Osteoblast (primary cell): Measurements from ENCODE around the gene TLE2. TPM values are rescaled to one million over a fixed set of nuclear protein-coding genes. Genes with fewer than 3 reads are reported as not detected.

Experiments used
- DNase-seq: peaks from one replicate; pipeline ENCODE4 v3.0.0; 2011; ENCODE audit warnings: low spot score, mixed read lengths; ENCODE audit not compliant: insufficient read length; ENCODE audit errors: missing footprints
- H2AFZ ChIP-seq: 2 replicates; pipeline ENCODE4 v1.6.0; 2011; ENCODE audit warnings: mild to moderate bottlenecking, low read length
- H3K27ac ChIP-seq: 2 replicates; pipeline ENCODE4 v1.5.1; 2011; ENCODE audit warnings: mild to moderate bottlenecking, low read depth, low read length, moderate library complexity
- H3K27me3 ChIP-seq: 2 replicates; pipeline ENCODE4 v1.6.0; 2012; ENCODE audit warnings: mild to moderate bottlenecking, control low read depth, inconsistent platforms, low read length, moderate library complexity; ENCODE audit not compliant: insufficient read depth
- H3K36me3 ChIP-seq: 2 replicates; pipeline ENCODE4 v1.5.1; 2011; ENCODE audit warnings: mild to moderate bottlenecking, low read length, control low read depth, moderate library complexity; ENCODE audit not compliant: insufficient read depth
- H3K4me1 ChIP-seq: 2 replicates; pipeline ENCODE4 v1.5.1; 2011; ENCODE audit warnings: mild to moderate bottlenecking, low read length, control low read depth, moderate library complexity; ENCODE audit not compliant: insufficient read depth
- H3K4me2 ChIP-seq: 2 replicates; pipeline ENCODE4 v1.6.0; 2011; ENCODE audit warnings: mild to moderate bottlenecking, low read length; ENCODE audit not compliant: insufficient read depth
- H3K4me3 ChIP-seq: fragments of 200-600 bp; sonication (generic); 3 replicates; pipeline ENCODE4 v1.5.1; 2012; ENCODE audit warnings: mild to moderate bottlenecking, low read length, inconsistent platforms; ENCODE audit not compliant: insufficient read depth
- H3K79me2 ChIP-seq: 2 replicates; pipeline ENCODE4 v1.6.0; 2012; ENCODE audit warnings: mild to moderate bottlenecking, low read length, control low read depth, inconsistent platforms; ENCODE audit not compliant: insufficient read depth
- H3K9me3 ChIP-seq: 2 replicates; pipeline ENCODE4 v1.5.1; 2011; ENCODE audit warnings: low read depth, low read length, control low read depth
- H4K20me1 ChIP-seq: 2 replicates; pipeline ENCODE4 v1.6.0; 2012; ENCODE audit warnings: mild to moderate bottlenecking, low read length, control low read depth; ENCODE audit not compliant: insufficient read depth
- total RNA-seq: library from RNA; depleted of rRNA; stranded (reverse); fragments of >200 nt; gene quantifications from 2 replicates; pipeline ENCODE4 v1.2.3, GENCODE V29; 2012
- TF ChIP-seq, protein P1 (sequence below): IDR thresholded peaks from 2 replicates; pipeline ENCODE4 v1.5.1; 2011; ENCODE audit warnings: mild to moderate bottlenecking, low read depth, low read length, moderate library complexity; ENCODE audit errors: extremely low read depth

TLE2 gene
- total RNA-seq, 1 donor = 5.1 TPM

DNA sequence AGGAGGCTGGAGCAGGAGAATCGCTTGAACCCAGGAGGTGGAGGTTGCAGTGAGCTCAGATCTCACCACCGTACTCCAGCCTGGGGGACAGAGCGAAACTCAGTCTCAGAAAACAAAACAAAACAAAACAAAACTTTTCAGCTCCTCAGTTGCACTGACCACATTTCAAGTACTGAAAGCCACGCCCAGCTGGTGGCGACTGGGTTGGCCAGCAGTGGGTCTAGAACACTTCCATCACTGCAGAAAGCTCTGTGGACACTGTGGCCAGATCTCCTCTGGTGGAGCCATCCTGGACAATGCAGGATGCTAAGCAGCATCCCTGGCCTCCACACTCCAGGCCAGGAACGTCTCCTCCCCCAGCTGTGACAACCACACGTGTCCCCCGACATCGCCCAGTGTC is 21.1 kb downstream of the TLE2 start:
- no peak overlapping the region for H3K27ac ChIP-seq
- TF ChIP-seq, protein P1, sequence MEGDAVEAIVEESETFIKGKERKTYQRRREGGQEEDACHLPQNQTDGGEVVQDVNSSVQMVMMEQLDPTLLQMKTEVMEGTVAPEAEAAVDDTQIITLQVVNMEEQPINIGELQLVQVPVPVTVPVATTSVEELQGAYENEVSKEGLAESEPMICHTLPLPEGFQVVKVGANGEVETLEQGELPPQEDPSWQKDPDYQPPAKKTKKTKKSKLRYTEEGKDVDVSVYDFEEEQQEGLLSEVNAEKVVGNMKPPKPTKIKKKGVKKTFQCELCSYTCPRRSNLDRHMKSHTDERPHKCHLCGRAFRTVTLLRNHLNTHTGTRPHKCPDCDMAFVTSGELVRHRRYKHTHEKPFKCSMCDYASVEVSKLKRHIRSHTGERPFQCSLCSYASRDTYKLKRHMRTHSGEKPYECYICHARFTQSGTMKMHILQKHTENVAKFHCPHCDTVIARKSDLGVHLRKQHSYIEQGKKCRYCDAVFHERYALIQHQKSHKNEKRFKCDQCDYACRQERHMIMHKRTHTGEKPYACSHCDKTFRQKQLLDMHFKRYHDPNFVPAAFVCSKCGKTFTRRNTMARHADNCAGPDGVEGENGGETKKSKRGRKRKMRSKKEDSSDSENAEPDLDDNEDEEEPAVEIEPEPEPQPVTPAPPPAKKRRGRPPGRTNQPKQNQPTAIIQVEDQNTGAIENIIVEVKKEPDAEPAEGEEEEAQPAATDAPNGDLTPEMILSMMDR = no peak
- no peaks in the 10 kb centered on the region for H3K9me3 ChIP-seq
- no peaks in the 10 kb centered on the region for H3K27me3 ChIP-seq
- H2AFZ ChIP-seq = no peak overlapping the region
- H3K4me2 ChIP-seq = no peak overlapping the region
- H3K36me3 ChIP-seq = no peaks in the 10 kb centered on the region
- H3K79me2 ChIP-seq = no peaks in the 10 kb centered on the region
- no peaks in the 10 kb centered on the region for H4K20me1 ChIP-seq
- no peak overlapping the region for H3K4me3 ChIP-seq
- no peaks in the 10 kb centered on the region for H3K4me1 ChIP-seq
- peak; percentile 26 for DNase-seq

DNA sequence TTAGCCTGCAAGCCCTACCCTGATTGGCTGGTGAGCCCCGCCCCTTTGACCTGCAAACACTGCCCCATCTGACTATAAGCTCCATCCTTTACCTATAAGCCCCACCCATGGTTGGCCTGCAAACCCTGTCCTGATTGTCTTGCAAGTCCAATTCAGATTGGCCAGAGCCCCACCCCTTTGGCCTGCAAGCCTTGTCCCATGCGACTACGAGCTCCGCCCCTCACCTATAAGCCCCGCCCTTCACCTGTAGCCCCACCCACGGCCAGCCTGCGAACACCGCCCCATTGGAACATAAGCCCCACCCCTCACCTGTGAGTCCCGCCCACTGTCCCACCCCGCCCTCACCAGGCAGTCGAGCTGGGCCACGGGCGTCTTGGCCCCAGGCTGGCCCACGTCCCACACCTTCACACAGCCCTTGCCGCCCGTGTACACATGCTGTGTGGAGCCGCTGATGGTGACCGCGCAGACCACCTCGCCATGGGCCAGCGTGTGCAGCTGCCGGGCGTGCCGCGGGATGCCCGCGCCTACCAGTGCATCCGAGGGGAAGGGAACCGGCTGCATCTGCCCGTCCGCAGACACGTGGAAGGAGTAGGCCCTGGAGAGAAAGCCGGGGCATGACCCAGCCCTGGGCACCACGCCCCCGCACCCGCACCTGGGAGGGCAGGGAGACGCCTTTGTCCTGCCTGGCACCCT is 22.9 kb downstream of the TLE2 start:
- TF ChIP-seq, protein P1 = no peak
- H3K9me3 ChIP-seq = no peaks in the 10 kb centered on the region

DNA sequence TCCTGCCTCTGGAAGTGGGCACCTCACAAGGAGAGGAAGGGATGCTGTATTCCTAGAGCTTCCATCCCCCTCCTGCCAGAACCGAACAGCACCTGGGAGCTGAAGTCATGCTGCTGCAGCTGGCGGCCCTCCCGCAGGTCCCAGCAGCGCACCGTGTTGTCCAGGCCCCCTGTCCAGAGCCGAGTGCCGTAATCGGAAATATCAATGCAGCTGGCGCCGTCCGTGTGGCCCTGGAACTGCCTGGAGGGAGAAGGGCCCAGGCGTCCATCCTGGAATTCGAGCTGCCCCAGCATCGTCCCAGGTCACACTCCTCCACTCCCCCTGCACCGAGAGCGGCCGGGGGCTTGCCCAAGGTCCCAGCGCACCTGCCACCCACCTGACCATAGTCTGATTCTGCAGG is 23.7 kb downstream of the TLE2 start:
- H3K27ac ChIP-seq = no peak overlapping the region
- DNase-seq = peak; percentile 59
- H3K79me2 ChIP-seq = no peaks in the 10 kb centered on the region
- H3K36me3 ChIP-seq = no peaks in the 10 kb centered on the region
- no peak overlapping the region for H3K4me2 ChIP-seq
- H2AFZ ChIP-seq = no peak overlapping the region
- no peaks in the 10 kb centered on the region for H3K9me3 ChIP-seq
- TF ChIP-seq, protein P1 = no peak
- no peak overlapping the region for H3K4me3 ChIP-seq
- H4K20me1 ChIP-seq = no peaks in the 10 kb centered on the region
- no peaks in the 10 kb centered on the region for H3K4me1 ChIP-seq
- H3K27me3 ChIP-seq = no peaks in the 10 kb centered on the region

More for the DNA sequence above, 22.9 kb downstream of the TLE2 start:
- H3K4me2 ChIP-seq = no peak overlapping the region
- peak; percentile 54 for DNase-seq
- no peaks in the 10 kb centered on the region for H3K4me1 ChIP-seq
- no peaks in the 10 kb centered on the region for H3K36me3 ChIP-seq
- no peak overlapping the region for H2AFZ ChIP-seq
- H3K27ac ChIP-seq = no peak overlapping the region
- H3K79me2 ChIP-seq = no peaks in the 10 kb centered on the region
- H3K4me3 ChIP-seq = no peak overlapping the region
- H3K27me3 ChIP-seq = no peaks in the 10 kb centered on the region
- H4K20me1 ChIP-seq = no peaks in the 10 kb centered on the region

DNA sequence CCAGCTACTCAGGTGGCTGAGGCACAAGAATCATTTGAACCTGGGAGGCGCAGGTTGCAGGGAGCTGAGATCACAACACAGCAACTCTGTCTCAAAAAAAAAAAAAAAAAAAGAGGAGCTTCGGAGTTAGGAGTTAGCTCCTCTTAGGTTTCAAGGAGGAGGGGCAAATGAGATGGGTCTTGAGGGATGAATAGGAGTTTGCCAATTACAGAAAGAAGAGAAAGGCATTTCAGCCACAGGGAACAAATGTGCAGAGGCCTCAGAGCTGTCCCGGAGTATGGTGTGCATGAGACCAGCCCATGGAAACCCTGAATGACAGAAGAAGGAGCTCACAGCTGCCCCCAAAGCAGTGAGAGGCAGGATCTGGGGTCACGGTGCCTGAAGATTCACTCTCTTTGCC is 24.6 kb downstream of the TLE2 start:
- Histone ChIP-seq H4K20me1 (no peaks in the 10 kb centered on the region), H3K79me2 (no peaks in the 10 kb centered on the region), H3K27ac (no peak overlapping the region), H3K4me2 (no peak overlapping the region), H3K36me3 (no peaks in the 10 kb centered on the region), H3K4me1 (no peaks in the 10 kb centered on the region), H3K4me3 (no peak overlapping the region), H2AFZ (no peak overlapping the region), H3K27me3 (no peaks in the 10 kb centered on the region), H3K9me3 (no peaks in the 10 kb centered on the region)
- DNase-seq = peak; percentile 36
- TF ChIP-seq, protein P1 = no peak
